Fibroblast of lung (primary cell): ENCODE data around the gene TNC. TPM values are rescaled to one million over a fixed set of nuclear protein-coding genes. Genes with fewer than 3 reads are reported as not detected.

Source experiments
- DNase-seq, 2 donors: peaks; one replicate each; pipeline versions ENCODE4 v3.0.0 to v3.0.0-alpha.2; 2010; ENCODE audit warnings: low read depth in 2 of 2
- H2AFZ ChIP-seq: 2 replicates; pipeline ENCODE4 v1.5.1; 2012; ENCODE audit warnings: low read length, control low read depth, inconsistent platforms
- H3K27ac ChIP-seq: 2 replicates; pipeline ENCODE4 v1.5.1; 2011; ENCODE audit warnings: low read length, control low read depth; ENCODE audit not compliant: insufficient read depth
- H3K27me3 ChIP-seq: 2 replicates; pipeline ENCODE4 v1.5.1; 2011; ENCODE audit warnings: mild to moderate bottlenecking, low read length; ENCODE audit not compliant: control insufficient read depth, insufficient read depth
- H3K36me3 ChIP-seq: 2 replicates; pipeline ENCODE4 v1.5.1; 2011; ENCODE audit warnings: low read length; ENCODE audit not compliant: control insufficient read depth, insufficient read depth
- H3K4me1 ChIP-seq: 2 replicates; pipeline ENCODE4 v1.5.1; 2011; ENCODE audit warnings: low read length; ENCODE audit not compliant: control insufficient read depth, insufficient read depth; ENCODE audit errors: extremely low read depth
- H3K4me2 ChIP-seq: 2 replicates; pipeline ENCODE4 v1.5.1; 2011; ENCODE audit warnings: low read length, control low read depth; ENCODE audit not compliant: insufficient read depth; ENCODE audit errors: extremely low read depth
- H3K4me3 ChIP-seq, 4 experiments: fragments of 200-600 bp in 1 of 4; sonication (generic) in 1 of 4; replicated peaks in 1 of 4; 2 replicates each; pipeline ENCODE4 v1.5.1; 2011 to 2016; ENCODE audit warnings: low read length in 4 of 4, low read depth in 3 of 4, mild to moderate bottlenecking in 3 of 4, control low read depth in 2 of 4, inconsistent platforms in 1 of 4, mixed read lengths in 1 of 4; ENCODE audit not compliant: insufficient read depth in 1 of 4; ENCODE audit errors: control extremely low read depth in 1 of 4
- H3K79me2 ChIP-seq: 2 replicates; pipeline ENCODE4 v1.5.1; 2012; ENCODE audit warnings: mild to moderate bottlenecking, low read length, inconsistent platforms; ENCODE audit not compliant: control insufficient read depth, insufficient read depth
- H3K9ac ChIP-seq: 2 replicates; pipeline ENCODE4 v1.5.1; 2011; ENCODE audit warnings: mild to moderate bottlenecking, low read length, control low read depth; ENCODE audit not compliant: insufficient read depth
- H3K9me3 ChIP-seq: 2 replicates; pipeline ENCODE4 v1.5.1; 2012; ENCODE audit warnings: low read depth, low read length; ENCODE audit not compliant: control insufficient read depth, insufficient read depth
- H4K20me1 ChIP-seq: 2 replicates; pipeline ENCODE4 v1.5.1; 2011; ENCODE audit warnings: low read length; ENCODE audit not compliant: control insufficient read depth, insufficient read depth; ENCODE audit errors: extremely low read depth
- CTCF ChIP-seq, 2 donors: IDR thresholded peaks in 1 of 2; conservative IDR thresholded peaks in 1 of 2; 1 replicate in 1 of 2; 2 replicates in 1 of 2; pipeline ENCODE4 v1.5.1; 2011 to 2012; ENCODE audit warnings: low read length in 2 of 2, control low read depth in 1 of 2, inconsistent platforms in 1 of 2, low read depth in 1 of 2, mild to moderate bottlenecking in 1 of 2
- EZH2 ChIP-seq: IDR thresholded peaks from 2 replicates; pipeline ENCODE4 v1.5.1; 2012; ENCODE audit warnings: low read length, control low read depth, mild to moderate bottlenecking; ENCODE audit errors: missing control alignments
- polyA plus RNA-seq, 2 donors: library from polyadenylated mRNA; depleted of rRNA in 1 of 2; stranded (reverse) in 1 of 2; unstranded in 1 of 2; fragments of >200 nt; gene quantifications; 2 replicates each; pipeline ENCODE4 v1.2.1, GENCODE V29; 2011 to 2012; ENCODE audit warnings: missing spikeins in 1 of 2
- total RNA-seq: library from RNA; depleted of rRNA; stranded (reverse); fragments of >200 nt; gene quantifications from 2 replicates; pipeline ENCODE4 v1.2.1, GENCODE V29; 2014

The TNC gene
- total and polyA plus RNA-seq, 2 donors (not counting 1 experiment from before 2014, with no cell fraction given) = 227 to 560 TPM

DNA sequence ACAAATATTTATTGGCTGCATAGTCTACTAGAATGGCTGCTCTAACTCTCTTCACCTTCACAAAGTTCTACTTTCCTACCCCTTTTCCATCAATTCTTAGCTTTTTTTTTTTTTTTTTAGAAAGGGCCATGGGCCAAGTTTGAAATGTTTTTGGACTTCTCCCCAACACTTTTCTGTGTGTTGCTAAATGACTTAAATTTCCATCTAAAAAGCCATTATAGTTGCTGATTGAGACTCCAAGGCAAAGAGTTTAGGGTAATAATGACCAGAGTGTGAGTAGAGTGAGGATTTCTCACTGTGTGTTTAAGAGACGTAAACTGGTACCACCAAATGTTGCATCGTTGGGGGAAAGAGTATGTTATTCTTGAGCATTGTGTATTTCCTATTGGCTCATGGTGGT lies 24.4 kb downstream of the TNC start:
- TF ChIP-seq CTCF (conservative IDR thresholded peaks at IDR 0.05 in 1 of 2, IDR thresholded peaks at IDR 0.05 in 1 of 2; ENCODE audit: low read depth in 1 of 2, low read length in 2 of 2) = no peak
- TF ChIP-seq EZH2 = no peak
- H4K20me1 ChIP-seq = no peaks in the 10 kb centered on the region
- peaks cover 2% of the 10 kb centered on the region for H3K4me1 ChIP-seq
- DNase-seq = no peak
- no peaks in the 10 kb centered on the region for H3K9me3 ChIP-seq
- H2AFZ ChIP-seq = no peak overlapping the region
- H3K27ac ChIP-seq = no peak overlapping the region
- H3K79me2 ChIP-seq = peaks cover 29% of the 10 kb centered on the region
- H3K4me2 ChIP-seq = no peak overlapping the region
- no peak overlapping the region for H3K4me3 ChIP-seq
- H3K27me3 ChIP-seq = no peaks in the 10 kb centered on the region
- H3K36me3 ChIP-seq = peaks cover 7% of the 10 kb centered on the region
- H3K9ac ChIP-seq = no peak overlapping the region

GRCh38 chr9:115090486-115090885 lies 27.5 kb downstream of the TNC start:
- H3K9me3 ChIP-seq = no peaks in the 10 kb centered on the region
- no peak for TF ChIP-seq CTCF (conservative IDR thresholded peaks at IDR 0.05 in 1 of 2, IDR thresholded peaks at IDR 0.05 in 1 of 2; ENCODE audit: low read depth in 1 of 2, low read length in 2 of 2)
- TF ChIP-seq EZH2 = no peak
- no peaks in the 10 kb centered on the region for H3K27me3 ChIP-seq
- no peaks in the 10 kb centered on the region for H4K20me1 ChIP-seq
- H3K4me1 ChIP-seq = peaks cover 2% of the 10 kb centered on the region
- H2AFZ ChIP-seq = no peak overlapping the region
- no peak overlapping the region for H3K4me2 ChIP-seq
- H3K4me3 ChIP-seq = no peak overlapping the region
- H3K36me3 ChIP-seq = peaks cover 25% of the 10 kb centered on the region
- peaks cover 27% of the 10 kb centered on the region for H3K79me2 ChIP-seq
- no peak overlapping the region for H3K27ac ChIP-seq
- DNase-seq = no peak
- no peak overlapping the region for H3K9ac ChIP-seq

- no peak overlapping the region for H3K9ac ChIP-seq
- no peak overlapping the region for H3K27ac ChIP-seq
- H2AFZ ChIP-seq = no peak overlapping the region
- peaks cover 27% of the 10 kb centered on the region for H3K36me3 ChIP-seq
- peaks cover 22% of the 10 kb centered on the region for H3K79me2 ChIP-seq
- H3K27me3 ChIP-seq = no peaks in the 10 kb centered on the region
- H3K9me3 ChIP-seq = no peaks in the 10 kb centered on the region
- TF ChIP-seq CTCF (conservative IDR thresholded peaks at IDR 0.05 in 1 of 2, IDR thresholded peaks at IDR 0.05 in 1 of 2; ENCODE audit: low read depth in 1 of 2, low read length in 2 of 2) = no peak
- no peak for TF ChIP-seq EZH2
- no peaks in the 10 kb centered on the region for H4K20me1 ChIP-seq
- no peak overlapping the region for H3K4me3 ChIP-seq
- H3K4me1 ChIP-seq = no peaks in the 10 kb centered on the region
- no peak overlapping the region for H3K4me2 ChIP-seq
- peak; percentile 33 to 39 for DNase-seq
These were observed 29.1 kb downstream of the TNC start for GRCh38 chr9:115088860-115089259.
